Activated CD8-positive, alpha-beta memory T cell treated with anti-CD3 and anti-CD28 coated beads for 24 hours (primary cell): Measurements from ENCODE around the gene MED15.

ENCODE experiments used
- DNase-seq: peaks from one replicate; pipeline ENCODE4 v3.0.0-alpha.2; 2020

The MED15 gene

DNA sequence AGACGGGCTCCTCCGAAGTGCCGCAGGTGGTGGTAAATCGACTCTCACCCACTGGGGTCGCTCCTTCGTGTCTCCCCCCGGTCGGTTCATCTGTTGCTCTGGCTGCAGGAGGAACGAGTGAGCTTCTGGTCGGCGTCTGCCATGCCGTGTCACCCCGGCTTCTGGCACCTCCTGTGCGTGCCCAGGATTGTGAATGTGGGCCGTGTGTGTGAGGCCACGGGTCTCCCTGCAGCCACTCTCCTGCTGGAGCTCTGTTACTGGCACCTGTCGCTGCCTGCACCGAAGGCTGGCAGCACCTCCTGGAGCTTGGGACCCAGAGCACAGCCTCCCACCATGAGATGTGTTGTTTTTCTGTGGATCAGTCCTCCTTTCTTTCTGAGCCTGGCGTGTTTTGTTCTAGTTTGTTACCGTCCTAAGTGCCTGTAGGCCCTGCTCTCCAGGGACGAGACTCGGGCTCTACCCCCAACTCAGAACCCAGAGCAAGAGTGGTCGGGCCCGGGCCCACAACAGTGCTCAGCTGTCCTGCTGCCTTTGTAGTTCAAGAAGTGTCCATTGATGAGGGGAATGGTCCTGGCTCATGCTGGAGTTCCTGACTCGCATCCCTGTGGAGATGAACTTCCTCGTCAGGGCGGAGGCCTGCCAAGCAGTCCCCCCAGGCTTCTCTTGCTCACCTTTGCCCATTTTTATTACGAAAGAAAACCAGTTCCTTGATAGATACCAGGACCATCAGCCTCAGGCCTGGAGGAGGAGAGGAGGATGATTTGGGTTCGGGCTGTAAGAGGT, 66.6 kb downstream of the MED15 start:
- DNase-seq: no peak

GRCh38 chr22:20574920-20575353, 67.5 kb downstream of the MED15 start:
- DNase-seq: no peak

DNA sequence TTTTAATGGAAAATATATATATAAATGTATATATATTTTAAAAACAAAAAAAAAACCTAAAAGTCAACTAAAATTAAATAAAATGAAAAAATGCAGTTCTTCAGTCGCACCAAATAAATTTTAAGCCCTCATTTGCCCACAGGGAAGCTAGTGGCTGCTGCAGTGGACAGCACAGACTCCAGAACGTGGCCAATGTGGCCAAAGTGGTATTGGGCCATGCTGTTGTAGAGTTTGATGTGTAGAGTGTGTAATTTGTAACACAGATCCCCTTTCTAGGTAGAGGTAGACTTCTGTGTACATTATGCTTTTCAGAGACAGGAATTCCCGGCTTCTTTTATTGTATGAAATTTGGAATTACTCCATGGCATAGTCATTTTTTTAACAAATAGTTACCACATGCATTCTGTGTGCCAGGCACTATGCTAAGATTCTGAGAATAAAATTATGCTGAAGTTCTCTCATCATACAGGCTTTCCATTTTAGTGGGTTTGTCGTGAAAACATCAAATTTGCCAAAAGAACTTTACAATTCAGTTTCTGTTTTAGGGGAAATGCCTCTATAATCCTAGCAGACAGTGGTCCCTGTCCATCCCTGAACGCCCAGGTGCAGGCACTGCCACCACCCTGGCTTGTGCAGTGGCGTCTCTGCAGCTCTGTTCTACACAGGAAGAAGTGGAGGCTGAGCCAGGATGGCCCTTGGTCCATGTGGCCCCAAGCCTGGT, 68.5 kb downstream of the MED15 start:
- DNase-seq: no peak

DNA sequence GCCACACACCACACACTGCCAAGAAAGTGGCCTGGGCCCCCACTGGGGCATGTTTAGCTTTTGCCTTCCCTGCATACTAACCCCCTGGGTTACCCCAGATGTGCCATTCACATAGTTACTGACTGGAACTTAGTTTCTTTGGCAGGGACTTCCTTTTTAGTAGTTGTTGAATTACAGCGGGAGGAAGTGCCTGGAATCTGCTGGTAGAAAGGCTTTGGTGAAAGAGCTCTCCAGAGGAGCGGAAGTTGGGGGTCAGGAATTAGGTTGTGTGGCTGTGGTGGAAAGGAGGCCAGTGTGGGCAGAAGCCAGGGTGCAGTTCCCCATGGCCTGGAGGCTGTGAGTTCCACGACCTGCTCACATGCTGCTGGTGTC, 69.0 kb downstream of the MED15 start:
- no peak for DNase-seq

DNA sequence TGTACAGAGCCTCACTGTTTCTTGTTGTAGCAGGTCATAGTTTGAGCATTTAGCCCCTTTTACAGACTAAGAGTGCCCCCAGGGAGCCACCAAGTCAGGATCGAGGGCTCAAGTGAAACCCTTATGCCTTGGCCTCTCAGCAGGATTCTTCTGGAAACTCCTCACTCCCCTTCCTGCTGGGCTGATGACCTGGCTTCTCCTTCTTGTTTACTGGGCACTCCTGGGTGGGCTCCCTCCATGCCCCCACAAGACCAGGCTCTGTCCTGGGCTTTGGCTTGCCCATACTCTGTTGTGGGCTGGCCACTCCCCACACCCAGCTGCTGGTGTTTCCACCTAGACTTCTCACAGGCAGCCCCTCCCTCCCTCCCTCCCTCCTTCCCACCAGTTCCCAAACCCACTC, 69.6 kb downstream of the MED15 start:
- no peak for DNase-seq

- DNase-seq: no peak
These were observed 70.2 kb downstream of the MED15 start for GRCh38 chr22:20577549-20577975.

- DNase-seq: no peak
These were observed 70.8 kb downstream of the MED15 start for GRCh38 chr22:20578192-20578591.

GRCh38 chr22:20578707-20579106, 71.3 kb downstream of the MED15 start:
- DNase-seq: no peak

DNA sequence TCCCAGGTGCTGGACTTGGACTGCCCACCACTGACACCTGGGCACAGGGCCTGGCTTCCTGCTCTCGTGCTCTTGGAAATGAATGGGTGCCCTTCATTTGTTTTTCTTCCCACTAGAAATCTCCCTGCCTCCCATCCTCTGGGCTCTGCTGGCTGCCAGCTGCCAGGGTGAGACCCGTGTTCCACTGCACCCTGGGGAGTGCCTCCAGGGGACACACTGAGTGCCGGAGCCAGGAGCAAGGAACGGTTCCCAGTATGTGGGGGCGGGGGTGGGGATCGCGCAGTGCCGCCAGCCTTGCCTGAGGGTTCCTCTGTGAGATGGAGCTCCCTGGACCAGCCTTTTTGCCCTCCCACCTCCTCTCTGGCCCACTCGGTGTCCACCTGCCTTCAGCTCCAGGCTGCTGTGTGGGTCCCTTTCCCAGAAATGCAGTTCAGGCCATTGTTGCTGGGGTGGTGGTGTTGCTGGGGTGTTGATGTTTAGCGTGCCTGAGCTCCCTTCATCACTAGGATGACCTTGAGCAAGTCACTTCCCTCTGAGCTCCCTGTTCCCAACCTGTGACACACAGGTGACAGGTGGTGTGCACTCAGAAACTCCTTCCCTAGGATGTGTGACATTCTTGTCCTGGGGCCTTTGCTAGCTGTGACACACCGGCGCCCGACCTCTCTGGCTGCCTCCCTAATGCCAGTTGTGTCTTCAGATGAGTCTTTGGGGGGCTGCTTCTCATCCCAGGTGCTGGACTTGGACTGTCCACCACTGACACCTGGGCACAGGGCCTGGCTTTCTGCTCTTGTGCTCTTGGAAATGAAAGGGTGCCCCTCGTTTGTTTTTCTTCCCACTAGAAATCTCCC, 72.1 kb downstream of the MED15 start:
- no peak for DNase-seq

DNA sequence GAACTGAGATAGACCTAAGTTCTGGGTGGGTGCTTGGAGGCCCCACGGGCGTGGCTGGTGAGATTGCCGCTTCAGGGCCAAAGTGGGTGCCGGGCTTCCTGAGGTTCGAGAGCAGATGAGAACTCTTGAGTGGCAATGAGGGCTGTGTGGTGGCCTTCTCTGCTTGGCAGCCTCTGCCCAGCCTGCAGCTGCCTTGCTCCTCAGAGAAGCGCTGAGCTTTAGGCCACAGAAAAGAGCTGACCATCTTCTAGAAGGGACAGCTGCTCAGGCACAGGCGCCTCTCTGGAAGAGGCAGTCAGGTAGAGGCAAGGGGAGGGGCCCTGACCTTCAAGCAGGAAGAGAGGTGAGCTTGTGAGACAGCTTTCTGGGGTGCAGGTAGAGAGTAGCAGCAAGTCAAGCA, 72.8 kb downstream of the MED15 start:
- DNase-seq: no peak

GRCh38 chr22:20580611-20581502, 73.4 kb downstream of the MED15 start:
- DNase-seq: no peak

DNA sequence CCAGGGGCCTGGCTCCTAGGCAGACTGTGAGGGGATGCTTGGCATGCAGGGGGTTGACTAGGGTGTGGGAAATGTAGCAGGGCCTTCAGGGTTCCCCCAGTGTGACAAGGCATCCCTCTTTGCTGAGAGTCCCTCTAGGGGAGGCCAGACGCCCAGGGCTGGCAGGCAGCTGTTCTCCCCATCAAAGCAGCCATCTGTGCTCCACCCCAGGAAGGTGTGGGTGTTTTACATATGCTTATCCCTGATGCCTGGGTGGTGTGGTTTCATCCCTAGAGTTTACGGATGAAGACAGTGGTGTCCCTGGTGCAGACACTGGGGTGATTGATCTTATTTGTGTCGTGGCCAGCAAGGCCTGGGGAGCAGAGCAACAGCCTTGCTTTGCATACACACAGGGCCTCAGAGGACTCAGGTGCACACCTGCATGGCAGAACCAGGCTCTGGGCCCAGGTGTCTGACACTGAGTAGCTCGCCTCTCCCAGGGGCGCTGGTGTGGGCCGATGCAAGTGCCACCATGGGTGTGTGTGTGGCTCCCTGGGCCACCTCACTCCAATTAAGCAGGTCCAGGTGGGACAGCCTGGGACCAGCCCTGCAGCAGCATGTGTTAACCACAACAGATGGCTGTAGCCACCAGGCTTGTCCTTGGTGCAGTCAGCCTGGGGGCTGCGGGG, 74.2 kb downstream of the MED15 start:
- no peak for DNase-seq

DNA sequence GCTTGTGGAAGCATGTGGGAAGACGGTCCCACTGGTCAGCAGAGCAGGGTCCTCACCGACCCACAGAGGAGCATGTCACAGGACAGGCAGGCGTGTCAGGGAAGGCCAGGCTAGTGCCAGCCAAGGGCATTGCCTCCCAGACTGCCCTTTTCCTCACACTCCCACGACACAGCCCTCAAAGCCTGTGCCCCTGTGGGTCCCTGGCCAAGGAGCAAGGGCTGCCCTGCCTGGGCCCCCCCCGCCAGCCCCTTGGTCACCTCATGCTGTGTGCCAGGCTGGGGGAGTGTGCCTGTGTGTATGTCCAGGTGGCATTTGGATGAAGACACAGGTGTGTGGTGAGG, 74.7 kb downstream of the MED15 start:
- DNase-seq: no peak

- DNase-seq: no peak
These were observed 75.3 kb downstream of the MED15 start for GRCh38 chr22:20582520-20583361.

DNA sequence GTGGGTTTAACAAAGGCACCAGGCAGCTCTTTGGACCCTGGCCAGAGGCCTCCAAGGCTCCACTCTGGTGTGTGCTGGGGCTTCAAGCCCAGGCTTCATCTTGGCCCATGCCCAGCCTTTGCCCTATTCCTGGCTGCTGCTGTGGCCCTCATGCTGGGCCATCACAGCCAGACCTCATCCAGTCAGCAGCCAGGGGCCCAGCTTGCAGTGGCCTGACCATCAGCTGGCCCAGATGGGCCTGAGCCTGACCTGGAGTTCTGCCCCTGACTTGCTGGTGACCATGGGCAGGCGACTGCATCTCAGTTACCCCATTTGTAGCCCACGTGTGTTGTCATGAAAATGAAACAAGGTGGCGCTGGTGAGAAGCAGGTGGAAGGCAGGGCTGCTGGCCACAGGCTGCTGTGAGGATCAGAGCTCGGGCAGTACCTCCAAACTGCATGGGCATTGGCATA, 76.1 kb downstream of the MED15 start:
- DNase-seq: no peak

- DNase-seq: no peak
These were observed 76.8 kb downstream of the MED15 start for GRCh38 chr22:20584029-20584871.

DNA sequence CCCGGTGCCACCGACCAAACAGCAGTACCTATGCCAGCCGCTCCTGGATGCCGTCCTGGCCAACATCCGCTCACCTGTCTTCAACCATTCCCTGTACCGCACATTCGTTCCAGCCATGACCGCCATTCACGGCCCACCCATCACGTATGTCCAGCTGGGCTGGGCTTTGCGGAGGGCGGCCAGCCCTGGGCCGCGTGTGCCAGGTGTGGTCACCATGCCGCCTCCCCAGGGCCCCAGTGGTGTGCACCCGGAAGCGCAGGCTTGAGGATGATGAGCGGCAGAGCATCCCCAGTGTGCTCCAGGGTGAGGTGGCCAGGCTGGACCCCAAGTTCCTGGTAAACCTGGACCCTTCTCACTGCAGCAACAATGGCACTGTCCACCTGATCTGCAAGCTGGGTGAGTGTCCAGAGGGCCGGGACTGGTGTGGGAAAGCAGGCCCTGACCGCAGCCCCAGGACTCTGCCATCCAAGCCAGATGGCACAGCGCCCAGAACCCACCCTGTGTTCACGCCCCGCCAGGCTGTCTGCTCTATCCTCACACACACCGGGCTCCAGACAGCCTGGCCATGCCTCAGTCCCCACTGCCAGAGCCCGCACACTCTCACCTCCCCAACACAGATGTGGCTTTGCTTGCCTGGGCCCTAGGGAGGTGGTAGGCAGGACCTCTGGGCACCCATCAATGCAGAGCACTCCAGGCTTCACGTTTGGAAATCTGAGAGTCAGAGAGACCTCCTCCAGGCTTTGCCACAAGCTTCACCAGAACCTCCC, 77.6 kb downstream of the MED15 start:
- no peak for DNase-seq

GRCh38 chr22:20585639-20586402, 78.4 kb downstream of the MED15 start:
- no peak for DNase-seq

DNA sequence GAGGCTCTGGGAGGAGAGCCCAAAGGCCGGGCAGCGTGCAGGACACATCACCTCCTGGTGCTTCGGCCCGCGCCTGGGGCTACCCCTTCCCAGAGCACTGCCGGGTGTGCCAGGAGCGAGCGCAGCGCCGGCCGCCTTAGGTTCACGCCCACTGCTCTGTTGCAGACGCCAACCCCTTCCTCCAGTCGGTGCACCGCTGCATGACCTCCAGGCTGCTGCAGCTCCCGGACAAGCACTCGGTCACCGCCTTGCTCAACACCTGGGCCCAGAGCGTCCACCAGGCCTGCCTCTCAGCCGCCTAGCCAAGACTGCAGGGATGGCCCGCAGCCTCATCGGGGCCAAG, 79.0 kb downstream of the MED15 start:
- DNase-seq: no peak
